Upper lobe of right lung (tissue), 1 donor: Measurements from ENCODE around the gene BRD7. TPM values are rescaled to one million over a fixed set of nuclear protein-coding genes. Genes with fewer than 3 reads are reported as not detected.

ENCODE experiments used
- ATAC-seq: fragments of 200-7000 bp; cut with Tn5 transposase; one replicate; pipeline ENCODE4 v1.9.1; 2020; ENCODE audit warnings: mild to moderate bottlenecking, moderate library complexity
- DNase-seq: peaks from one replicate; pipeline ENCODE4 v3.0.0-alpha.2; 2020
- H3K27ac ChIP-seq: fragments of 200-600 bp; one replicate; pipeline ENCODE4 v1.8.0; 2022
- H3K27me3 ChIP-seq: fragments of 200-600 bp; one replicate; pipeline ENCODE4 v1.8.0; 2022; ENCODE audit warnings: mild to moderate bottlenecking
- H3K36me3 ChIP-seq: fragments of 200-600 bp; one replicate; pipeline ENCODE4 v1.8.0; 2022
- H3K4me1 ChIP-seq: fragments of 200-600 bp; one replicate; pipeline ENCODE4 v1.8.0; 2022
- H3K4me3 ChIP-seq: fragments of 200-600 bp; one replicate; pipeline ENCODE4 v1.8.0; 2022; ENCODE audit warnings: mild to moderate bottlenecking
- H3K9me3 ChIP-seq: fragments of 200-600 bp; one replicate; pipeline ENCODE4 v1.8.0; 2022
- CTCF ChIP-seq: fragments of 200-600 bp; IDR thresholded peaks from one replicate; pipeline ENCODE4 v1.8.0; 2022; ENCODE audit warnings: antibody characterized with exemption
- intact Hi-C: fragments of 100-400 bp; cut with DNase I; formaldehyde crosslinking; loops from one replicate; pipeline ENCODE4 v1.11.0; 2022
- total RNA-seq: library from RNA; stranded (reverse); fragmentation: NEBNext Ultra II Directional; extraction: Animal tissue kit (Norgen Biotek cat#: 25700); gene quantifications from one replicate; pipeline ENCODE4 v1.2.1, GENCODE V29; 2021
- donor health status: DM: no; HTN: yes; CAD: no; lungs with severe emphysema.

BRD7 gene
- total RNA-seq, 1 donor from 2014 or later, result 62.9 TPM

GRCh38 chr16:50407351-50407750 lies 38.6 kb upstream of the BRD7 start:
- Histone ChIP-seq H3K4me1 (no peaks in the 10 kb centered on the region), H3K4me3 (no peak overlapping the region), H3K27me3 (no peaks in the 10 kb centered on the region), H3K36me3 (no peaks in the 10 kb centered on the region), H3K9me3 (no peaks in the 10 kb centered on the region), H3K27ac (no peak overlapping the region)
- no peak for TF ChIP-seq CTCF
- no peak for DNase-seq
- ATAC-seq, result no peak
- intact Hi-C loops, result no loop called here

GRCh38 chr16:50403491-50403890 lies 34.7 kb upstream of the BRD7 start:
- H3K4me1 ChIP-seq, result no peaks in the 10 kb centered on the region
- TF ChIP-seq CTCF, result no peak
- H3K27me3 ChIP-seq, result no peaks in the 10 kb centered on the region
- no peaks in the 10 kb centered on the region for H3K9me3 ChIP-seq
- H3K36me3 ChIP-seq, result no peaks in the 10 kb centered on the region
- no peak overlapping the region for H3K27ac ChIP-seq
- no peak for ATAC-seq
- H3K4me3 ChIP-seq, result no peak overlapping the region
- intact Hi-C loops, result no loop called here
- no peak for DNase-seq

- Histone ChIP-seq H3K36me3 (no peaks in the 10 kb centered on the region), H3K4me1 (no peaks in the 10 kb centered on the region), H3K9me3 (no peaks in the 10 kb centered on the region), H3K27me3 (no peaks in the 10 kb centered on the region), H3K27ac (no peak overlapping the region), H3K4me3 (no peak overlapping the region)
- no peak for TF ChIP-seq CTCF
- DNase-seq (no peak), ATAC-seq (no peak)
- intact Hi-C loops, result no loop called here
These were observed 33.6 kb upstream of the BRD7 start for GRCh38 chr16:50402298-50402895.

GRCh38 chr16:50401355-50401754 lies 32.6 kb upstream of the BRD7 start:
- Histone ChIP-seq H3K4me3 (no peak overlapping the region), H3K27ac (no peak overlapping the region), H3K36me3 (no peaks in the 10 kb centered on the region), H3K27me3 (no peaks in the 10 kb centered on the region), H3K9me3 (no peaks in the 10 kb centered on the region), H3K4me1 (no peaks in the 10 kb centered on the region)
- DNase-seq (no peak), ATAC-seq (no peak)
- intact Hi-C loops, result no loop called here
- TF ChIP-seq CTCF, result no peak

GRCh38 chr16:50400967-50401348 lies 32.2 kb upstream of the BRD7 start:
- Histone ChIP-seq H3K4me1 (no peaks in the 10 kb centered on the region), H3K4me3 (no peak overlapping the region), H3K36me3 (no peaks in the 10 kb centered on the region), H3K27me3 (no peaks in the 10 kb centered on the region), H3K27ac (no peak overlapping the region), H3K9me3 (no peaks in the 10 kb centered on the region)
- no peak for ATAC-seq
- TF ChIP-seq CTCF, result no peak
- no peak for DNase-seq
- intact Hi-C loops, result no loop called here
